ENCODE results near the gene SPTAN1. TPM values are rescaled to one million over a fixed set of nuclear protein-coding genes. Genes with fewer than 3 reads are reported as not detected.

Gene SPTAN1
- total RNA-seq, 4 donors from 2014 or later: 234 to 464 (median 328) TPM

DNA sequence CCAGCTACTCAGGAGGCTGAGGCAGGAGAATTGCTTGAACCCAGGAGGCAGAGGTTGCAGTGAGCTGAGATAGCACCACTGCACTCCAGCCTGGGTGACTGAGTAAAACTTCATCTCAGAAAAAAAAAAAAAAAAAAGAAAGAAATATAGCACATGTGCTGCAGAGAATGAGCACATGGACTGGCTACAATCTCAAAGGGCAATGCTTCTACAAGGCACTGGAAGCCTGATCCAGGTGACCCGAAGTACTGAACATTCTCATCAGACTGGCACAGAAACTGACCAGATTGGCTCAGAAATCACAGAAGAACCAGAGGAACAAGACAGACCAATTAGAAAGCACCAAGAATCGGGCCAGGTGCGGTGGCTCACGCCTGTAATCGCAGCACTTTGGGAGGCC, 99.4 kb downstream of the SPTAN1 start:
- 96% methylated on average over 5 of the region's 5 CpGs; no CpG with 5 or more reads in 1 of the 2 donors for WGBS, 2 donors (ENCODE audit: low coverage in 1 of 2)
- peaks cover 0 to 7% (median 6%) of the 10 kb centered on the region in 4 donors for H3K4me1 ChIP-seq
- no peak overlapping the region for H3K4me3 ChIP-seq
- H3K9me3 ChIP-seq: no peaks in the 10 kb centered on the region
- no peaks in the 10 kb centered on the region for H3K36me3 ChIP-seq
- TF ChIP-seq EP300 (IDR thresholded peaks at IDR 0.05; ENCODE audit: low read depth) (no peak), POLR2A (IDR thresholded peaks at IDR 0.05) (no peak), POLR2AphosphoS5 (IDR thresholded peaks at IDR 0.05) (no peak)
- TF ChIP-seq, protein P1, sequence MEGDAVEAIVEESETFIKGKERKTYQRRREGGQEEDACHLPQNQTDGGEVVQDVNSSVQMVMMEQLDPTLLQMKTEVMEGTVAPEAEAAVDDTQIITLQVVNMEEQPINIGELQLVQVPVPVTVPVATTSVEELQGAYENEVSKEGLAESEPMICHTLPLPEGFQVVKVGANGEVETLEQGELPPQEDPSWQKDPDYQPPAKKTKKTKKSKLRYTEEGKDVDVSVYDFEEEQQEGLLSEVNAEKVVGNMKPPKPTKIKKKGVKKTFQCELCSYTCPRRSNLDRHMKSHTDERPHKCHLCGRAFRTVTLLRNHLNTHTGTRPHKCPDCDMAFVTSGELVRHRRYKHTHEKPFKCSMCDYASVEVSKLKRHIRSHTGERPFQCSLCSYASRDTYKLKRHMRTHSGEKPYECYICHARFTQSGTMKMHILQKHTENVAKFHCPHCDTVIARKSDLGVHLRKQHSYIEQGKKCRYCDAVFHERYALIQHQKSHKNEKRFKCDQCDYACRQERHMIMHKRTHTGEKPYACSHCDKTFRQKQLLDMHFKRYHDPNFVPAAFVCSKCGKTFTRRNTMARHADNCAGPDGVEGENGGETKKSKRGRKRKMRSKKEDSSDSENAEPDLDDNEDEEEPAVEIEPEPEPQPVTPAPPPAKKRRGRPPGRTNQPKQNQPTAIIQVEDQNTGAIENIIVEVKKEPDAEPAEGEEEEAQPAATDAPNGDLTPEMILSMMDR (IDR thresholded peaks at IDR 0.05): no peak
- H3K27ac ChIP-seq: no peak overlapping the region
- intact Hi-C loops (cut with DNase I; ENCODE audit: low total_unique reads) (no loop called here), in situ Hi-C loops (cut with MboI; ENCODE audit: low pct_ligation_motif_present in 1 of 4, low pct_unique_long_range_greater_than_20kb in 1 of 4, low sequenced_read_pairs in 3 of 4) (no loop called here)
- H3K27me3 ChIP-seq: no peaks in the 10 kb centered on the region
- DNase-seq: no peak

DNA sequence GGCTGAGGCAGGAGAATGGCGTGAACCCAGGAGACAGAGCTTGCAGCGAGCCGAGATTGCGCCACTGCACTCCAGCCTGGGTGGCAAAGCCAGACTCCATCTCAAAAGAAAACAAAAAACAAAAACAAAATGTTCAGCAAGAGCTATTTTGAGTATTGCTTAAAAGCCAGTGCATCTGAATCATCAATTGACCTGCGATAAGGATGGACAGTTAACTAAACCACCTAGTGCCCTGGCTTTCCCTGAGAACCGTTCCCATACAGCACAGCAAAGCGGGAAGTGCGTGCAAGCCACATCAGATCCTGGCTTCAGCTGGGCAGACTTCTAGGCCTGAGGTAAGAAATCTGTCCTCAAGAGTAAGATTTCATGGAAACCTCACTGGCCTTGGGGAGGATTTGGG, 101.5 kb downstream of the SPTAN1 start:
- Histone ChIP-seq H3K27me3 (no peaks in the 10 kb centered on the region), H3K36me3 (no peaks in the 10 kb centered on the region), H3K4me1 (peaks cover 0 to 11% (median 8%) of the 10 kb centered on the region in 4 donors), H3K9me3 (no peaks in the 10 kb centered on the region), H3K27ac (no peak overlapping the region), H3K4me3 (no peak overlapping the region)
- in situ Hi-C loops (cut with MboI; ENCODE audit: low pct_ligation_motif_present in 1 of 4, low pct_unique_long_range_greater_than_20kb in 1 of 4, low sequenced_read_pairs in 3 of 4) (no loop called here), intact Hi-C loops (cut with DNase I; ENCODE audit: low total_unique reads) (no loop called here)
- WGBS, 2 donors (ENCODE audit: low coverage in 1 of 2): 97 to 100% methylated on average over 2 to 8 of the region's 8 CpGs
- no peak for TF ChIP-seq POLR2A (IDR thresholded peaks at IDR 0.05)
- no peak for TF ChIP-seq POLR2AphosphoS5 (IDR thresholded peaks at IDR 0.05)
- TF ChIP-seq, protein P1 (IDR thresholded peaks at IDR 0.05): no peak
- no peak for TF ChIP-seq EP300 (IDR thresholded peaks at IDR 0.05; ENCODE audit: low read depth)
- DNase-seq: no peak

DNA sequence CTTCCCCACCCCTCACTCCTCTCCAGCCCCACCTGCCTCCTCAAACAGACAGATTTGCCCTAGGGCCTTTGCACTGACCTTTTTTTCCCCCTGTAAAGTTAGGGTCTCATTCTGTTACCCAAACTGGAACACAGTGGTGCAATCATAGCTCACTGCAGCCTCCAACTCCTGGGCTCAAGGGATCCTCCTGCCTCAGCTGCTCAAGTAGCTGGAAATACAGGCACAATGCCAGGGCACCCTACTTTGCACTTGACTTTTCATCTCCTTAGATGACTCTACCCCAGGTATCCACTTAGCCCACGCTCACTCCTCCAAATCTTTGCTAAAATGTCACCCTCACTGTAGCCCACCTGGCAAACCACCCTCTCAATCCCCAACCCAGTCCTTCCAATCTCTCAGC, 102.1 kb downstream of the SPTAN1 start:
- Histone ChIP-seq H3K27me3 (no peaks in the 10 kb centered on the region), H3K36me3 (no peaks in the 10 kb centered on the region), H3K9me3 (no peaks in the 10 kb centered on the region), H3K4me3 (no peak overlapping the region), H3K4me1 (peaks cover 0 to 11% (median 8%) of the 10 kb centered on the region in 4 donors), H3K27ac (no peak overlapping the region)
- WGBS, 2 donors (ENCODE audit: low coverage in 1 of 2): 91 to 100% methylated on average over 1 of the region's 1 CpG
- TF ChIP-seq EP300 (IDR thresholded peaks at IDR 0.05; ENCODE audit: low read depth) (no peak), POLR2A (IDR thresholded peaks at IDR 0.05) (no peak), POLR2AphosphoS5 (IDR thresholded peaks at IDR 0.05) (no peak)
- TF ChIP-seq, protein P1 (IDR thresholded peaks at IDR 0.05): no peak
- DNase-seq: no peak
- in situ Hi-C loops (cut with MboI; ENCODE audit: low pct_ligation_motif_present in 1 of 4, low pct_unique_long_range_greater_than_20kb in 1 of 4, low sequenced_read_pairs in 3 of 4): no loop called here
- intact Hi-C loops (cut with DNase I; ENCODE audit: low total_unique reads): no loop called here

DNA sequence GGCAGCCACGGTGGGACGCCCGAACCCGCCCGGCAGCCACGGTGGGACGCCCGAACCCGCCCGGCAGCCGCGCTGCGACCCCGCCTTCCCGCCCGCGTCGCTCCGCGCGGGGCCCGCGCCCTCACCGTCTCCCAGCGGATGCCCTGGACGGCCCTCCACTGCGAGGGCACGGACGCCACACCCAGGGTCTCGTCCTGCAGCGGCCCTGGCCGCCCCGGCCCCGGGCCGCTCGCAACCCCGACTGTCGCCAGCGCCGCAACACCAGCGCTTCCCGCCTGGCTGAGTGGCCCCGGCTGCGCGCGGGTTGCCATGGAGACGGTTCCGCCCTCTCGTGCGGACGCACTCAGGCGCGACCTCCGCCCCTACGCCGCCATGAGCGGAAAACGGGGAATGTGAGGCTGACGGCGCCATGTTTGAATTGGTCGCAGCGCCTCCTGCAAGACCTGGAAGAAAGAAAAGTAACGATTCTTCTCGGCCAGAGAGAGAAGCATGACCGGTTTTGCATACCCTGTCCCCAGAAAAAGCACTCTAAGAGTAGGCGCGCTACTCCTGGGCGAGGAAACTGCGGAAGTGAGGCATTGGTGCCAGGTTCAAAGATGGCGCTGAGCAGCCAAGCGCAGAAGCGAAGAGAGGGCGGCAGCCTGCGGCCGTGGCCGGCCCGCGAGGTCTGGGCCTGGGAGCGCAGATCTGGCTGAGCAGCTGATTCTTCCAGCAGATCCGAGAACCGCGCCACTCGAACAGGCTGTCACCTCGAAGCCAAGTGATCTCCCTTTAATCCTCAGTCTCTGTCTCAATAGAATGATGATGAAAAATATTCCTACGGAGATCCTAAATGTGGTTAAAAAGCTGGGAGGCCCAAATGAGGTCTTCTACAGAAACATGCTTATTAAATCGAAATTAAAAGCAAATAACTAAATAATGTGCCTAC, 104.3 kb downstream of the SPTAN1 start, which contains the start of gene DYNC2I2:
Gene DYNC2I2 (minus strand): TSS at position 432 of the 928 bp plus-strand sequence. CDS start 121 bp downstream, at position 311.
- H3K27ac ChIP-seq: peak within 1 kb of the TSS; percentile 92 to 99 (median 96)
- H3K4me1 ChIP-seq: peaks cover 0 to 11% (median 8%) of the 10 kb centered on the region in 4 donors
- DNase-seq: peak; percentile 98
- peak within 1 kb of the TSS; percentile 48 to 87 (median 82) for H3K4me3 ChIP-seq
- intact Hi-C loops (cut with DNase I; ENCODE audit: low total_unique reads): loop anchor here (2.0 kb wide), 1 partner anchor 32 kb away; the partner anchor contains the start of gene SET
- H3K36me3 ChIP-seq: no peaks in the 10 kb centered on the region
- TF ChIP-seq POLR2A (IDR thresholded peaks at IDR 0.05) (peak; percentile 60), EP300 (IDR thresholded peaks at IDR 0.05; ENCODE audit: low read depth) (no peak), POLR2AphosphoS5 (IDR thresholded peaks at IDR 0.05) (peak; percentile 60 to 77 (median 70))
- TF ChIP-seq, protein P1 (IDR thresholded peaks at IDR 0.05): peak in 1 of 5 experiments; percentile 14
- in situ Hi-C loops (cut with MboI; ENCODE audit: low pct_ligation_motif_present in 1 of 4, low pct_unique_long_range_greater_than_20kb in 1 of 4, low sequenced_read_pairs in 3 of 4): no loop called here
- H3K27me3 ChIP-seq: no peaks in the 10 kb centered on the region
- H3K9me3 ChIP-seq: no peaks in the 10 kb centered on the region
- WGBS, 2 donors (ENCODE audit: low coverage in 1 of 2): 0 to 3% methylated on average over 5 to 86 of the region's 86 CpGs
